ENCODE measurements around the gene KIAA1671.

KIAA1671 gene

GRCh38 chr22:25114369-25115362 is 162.2 kb downstream of the KIAA1671 start:
- no peak for TF ChIP-seq CTCF (IDR thresholded peaks at IDR 0.05; ENCODE audit: low read depth, low read length)
- DNase-seq (ENCODE audit: extremely low read depth, low read depth) = no peak

- no peak for DNase-seq (ENCODE audit: extremely low read depth, low read depth)
- no peak for TF ChIP-seq CTCF (IDR thresholded peaks at IDR 0.05; ENCODE audit: low read depth, low read length)
Observed at GRCh38 chr22:25119609-25120008, 167.1 kb downstream of the KIAA1671 start.

GRCh38 chr22:25120093-25120561 is 167.6 kb downstream of the KIAA1671 start:
- DNase-seq (ENCODE audit: extremely low read depth, low read depth) = no peak

GRCh38 chr22:25120761-25121212 is 168.3 kb downstream of the KIAA1671 start:
- no peak for TF ChIP-seq CTCF (IDR thresholded peaks at IDR 0.05; ENCODE audit: low read depth, low read length)
- no peak for DNase-seq (ENCODE audit: extremely low read depth, low read depth)

More at GRCh38 chr22:25120093-25120561, 167.6 kb downstream of the KIAA1671 start:
- no peak for TF ChIP-seq CTCF (IDR thresholded peaks at IDR 0.05; ENCODE audit: low read depth, low read length)

- DNase-seq (ENCODE audit: extremely low read depth, low read depth) = no peak
- TF ChIP-seq CTCF (IDR thresholded peaks at IDR 0.05; ENCODE audit: low read depth, low read length) = no peak
Observed at GRCh38 chr22:25122136-25122764, 169.7 kb downstream of the KIAA1671 start.

- TF ChIP-seq CTCF (IDR thresholded peaks at IDR 0.05; ENCODE audit: low read depth, low read length) = no peak
- no peak for DNase-seq (ENCODE audit: extremely low read depth, low read depth)
Observed at GRCh38 chr22:25123677-25124076, 171.2 kb downstream of the KIAA1671 start.

All from AG09319 (cell line).